HG02981 (cell line): Measurements from ENCODE around the gene C20orf144.

ENCODE experiments used
- ATAC-seq: cut with Tn5 transposase; IDR thresholded peaks from one replicate; pipeline ENCODE4 v1.9.1; 2021; ENCODE audit warnings: mild to moderate bottlenecking, moderate library complexity; ENCODE audit not compliant: unreplicated experiment

Gene C20orf144

GRCh38 chr20:33649201-33649681, 12.9 kb upstream of the C20orf144 start:
- ATAC-seq = no peak

GRCh38 chr20:33650111-33650752, 11.9 kb upstream of the C20orf144 start:
- no peak for ATAC-seq

- ATAC-seq = no peak
These were observed 11.2 kb upstream of the C20orf144 start for GRCh38 chr20:33650753-33651561.

GRCh38 chr20:33651562-33652048, 10.5 kb upstream of the C20orf144 start:
- ATAC-seq = no peak

- ATAC-seq = no peak
These were observed 8.8 kb upstream of the C20orf144 start for GRCh38 chr20:33653218-33653899.

GRCh38 chr20:33653900-33654596, 8.1 kb upstream of the C20orf144 start:
- ATAC-seq = no peak

- ATAC-seq = no peak
These were observed 7.4 kb upstream of the C20orf144 start for GRCh38 chr20:33654680-33655161.

GRCh38 chr20:33655164-33655563, 7.0 kb upstream of the C20orf144 start:
- no peak for ATAC-seq

- ATAC-seq = no peak
These were observed 5.9 kb upstream of the C20orf144 start for GRCh38 chr20:33656010-33656782.

- ATAC-seq = no peak
These were observed 5.1 kb upstream of the C20orf144 start for GRCh38 chr20:33656783-33657703.

GRCh38 chr20:33657704-33658095, 4.4 kb upstream of the C20orf144 start:
- no peak for ATAC-seq

GRCh38 chr20:33658510-33658909, 3.6 kb upstream of the C20orf144 start:
- ATAC-seq = no peak

GRCh38 chr20:33658929-33659328, 3.2 kb upstream of the C20orf144 start:
- no peak for ATAC-seq

GRCh38 chr20:33659341-33660034, 2.6 kb upstream of the C20orf144 start:
- ATAC-seq = no peak

- no peak for ATAC-seq
These were observed 2.0 kb upstream of the C20orf144 start for GRCh38 chr20:33660035-33660684.

- no peak for ATAC-seq
These were observed 1.5 kb upstream of the C20orf144 start for GRCh38 chr20:33660685-33661058.

- ATAC-seq = no peak
These were observed 1.3 kb downstream of the C20orf144 start for GRCh38 chr20:33663161-33664084.
